GM18870 (cell line): ENCODE data around the gene LIF.

Source experiments
- ATAC-seq: cut with Tn5 transposase; IDR thresholded peaks from one replicate; pipeline ENCODE4 v1.9.1; 2021; ENCODE audit warnings: moderate library complexity; ENCODE audit not compliant: unreplicated experiment

The LIF gene

DNA sequence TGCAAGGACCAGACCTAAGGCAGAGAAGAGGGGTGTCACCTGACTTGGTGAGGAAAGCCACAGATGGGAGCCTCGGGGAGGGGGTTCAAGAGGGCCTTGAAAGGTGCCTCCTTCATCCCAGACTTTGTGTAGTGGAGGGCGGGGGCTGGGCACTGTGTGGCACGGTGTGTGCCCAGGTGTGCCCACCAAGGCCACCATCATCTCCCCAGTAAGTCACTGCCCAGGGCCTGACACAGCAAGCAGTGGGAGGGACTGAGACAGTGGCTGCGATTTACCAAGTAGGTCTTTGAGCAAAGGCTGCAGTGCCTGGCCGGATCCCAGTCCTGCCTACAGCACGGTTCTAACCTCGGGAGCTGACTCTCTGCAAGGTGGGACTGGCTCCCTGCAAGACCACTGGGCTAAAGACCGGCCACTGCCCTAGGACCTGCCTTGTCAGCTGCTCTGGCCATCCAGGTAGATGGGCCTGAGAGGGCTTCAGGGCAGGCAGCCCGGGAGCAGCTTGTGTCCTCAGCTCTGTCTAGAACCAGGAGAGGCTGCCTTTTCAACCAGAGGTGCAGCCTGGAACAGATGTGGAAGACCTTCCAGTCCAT, 18.7 kb upstream of the LIF start:
- ATAC-seq = no peak

DNA sequence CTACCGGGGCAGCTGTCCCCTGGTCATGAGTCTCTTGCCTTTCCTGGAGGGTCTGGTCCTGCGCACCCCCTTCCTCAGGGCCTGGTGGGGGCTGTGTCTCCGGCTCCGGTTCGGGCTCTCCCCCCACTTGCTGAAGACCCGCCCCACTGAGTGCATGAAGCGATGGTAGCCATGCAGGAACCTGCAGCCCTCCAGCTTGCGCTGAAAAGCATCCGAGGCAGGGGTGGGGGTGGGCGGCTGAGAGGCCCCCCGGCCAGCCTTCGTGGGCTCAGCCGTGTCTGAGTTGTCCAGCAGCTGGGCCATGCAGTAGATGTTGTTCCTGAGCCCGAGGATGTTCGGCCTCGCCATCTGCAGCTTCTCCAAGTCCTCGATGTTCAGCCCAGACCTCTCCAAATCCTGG, 17.3 kb upstream of the LIF start:
- no peak for ATAC-seq

DNA sequence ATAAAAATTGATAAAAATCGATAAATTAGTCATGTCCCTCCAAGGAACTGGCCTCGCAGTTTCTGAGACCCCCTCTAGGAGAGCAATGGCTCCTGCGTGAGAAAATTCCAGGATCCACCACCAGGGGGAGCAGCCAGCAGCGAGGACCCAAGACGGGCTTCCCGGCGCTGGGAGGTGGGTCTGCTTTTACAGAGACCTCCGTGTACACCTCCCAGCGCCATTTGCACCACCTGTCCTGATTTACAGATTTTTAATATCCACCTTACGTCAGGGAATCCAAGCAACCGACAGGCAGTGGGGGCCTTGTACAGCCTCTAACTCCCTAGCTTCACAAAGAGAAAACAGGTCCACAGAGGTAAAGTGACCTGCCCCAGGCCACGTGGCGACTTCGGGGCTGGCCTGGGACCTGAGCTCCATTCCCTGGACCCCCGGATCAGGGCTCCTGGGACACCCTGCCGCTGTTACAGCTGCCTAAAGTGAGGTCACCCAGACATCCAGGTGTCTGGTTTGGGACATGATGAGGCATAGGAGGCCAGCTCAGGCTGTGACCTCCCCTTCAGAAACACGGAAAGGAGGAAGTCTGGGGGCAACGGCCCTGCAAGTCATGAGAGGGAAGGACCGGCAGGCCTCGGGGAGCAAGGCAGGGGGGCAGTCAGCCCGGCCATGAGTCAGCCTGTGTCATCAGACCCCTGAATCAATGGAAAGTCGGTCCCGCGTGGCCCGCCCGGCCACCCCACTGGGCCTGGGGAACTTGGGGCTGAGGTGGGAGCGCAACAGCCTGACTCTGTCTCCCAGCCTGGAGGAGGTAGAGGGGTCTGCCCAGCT, 16.6 kb upstream of the LIF start:
- ATAC-seq = no peak

DNA sequence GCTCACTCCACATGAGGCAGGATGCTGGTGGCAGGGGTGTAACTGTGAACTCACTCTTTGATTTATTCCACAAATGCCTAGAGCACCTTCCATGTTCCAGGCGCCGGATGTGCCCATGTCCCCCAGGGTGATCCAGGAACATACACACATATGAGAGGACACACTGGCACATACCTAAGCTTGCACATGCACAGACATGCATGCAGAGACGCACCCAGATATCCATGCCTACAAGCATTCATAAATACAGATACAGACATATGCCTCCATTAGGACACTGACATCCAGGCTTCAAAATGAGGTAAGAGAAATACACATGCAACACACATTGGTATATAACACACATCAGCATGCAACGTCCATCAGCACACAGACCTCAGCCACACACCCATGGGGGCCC, 15.6 kb upstream of the LIF start:
- no peak for ATAC-seq

DNA sequence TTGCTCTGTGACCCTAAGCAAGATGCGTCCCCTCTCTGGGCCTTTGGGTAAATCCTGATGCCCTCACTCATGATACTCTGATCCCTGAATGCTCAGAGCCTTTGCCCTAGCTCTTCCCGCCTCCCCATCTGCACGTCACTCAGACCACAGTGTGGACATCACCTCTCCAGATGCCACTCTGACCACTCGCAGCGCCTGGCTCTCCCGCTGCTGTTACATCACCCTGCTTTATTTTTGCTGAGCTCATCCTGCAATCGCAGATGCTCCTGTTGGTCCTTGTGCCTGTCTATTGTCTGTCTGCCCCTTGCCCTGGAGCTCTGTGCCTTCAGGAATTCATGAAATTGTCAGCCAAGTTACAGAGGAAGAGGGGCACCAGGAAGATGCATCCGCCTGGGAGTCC, 14.6 kb upstream of the LIF start:
- no peak for ATAC-seq

DNA sequence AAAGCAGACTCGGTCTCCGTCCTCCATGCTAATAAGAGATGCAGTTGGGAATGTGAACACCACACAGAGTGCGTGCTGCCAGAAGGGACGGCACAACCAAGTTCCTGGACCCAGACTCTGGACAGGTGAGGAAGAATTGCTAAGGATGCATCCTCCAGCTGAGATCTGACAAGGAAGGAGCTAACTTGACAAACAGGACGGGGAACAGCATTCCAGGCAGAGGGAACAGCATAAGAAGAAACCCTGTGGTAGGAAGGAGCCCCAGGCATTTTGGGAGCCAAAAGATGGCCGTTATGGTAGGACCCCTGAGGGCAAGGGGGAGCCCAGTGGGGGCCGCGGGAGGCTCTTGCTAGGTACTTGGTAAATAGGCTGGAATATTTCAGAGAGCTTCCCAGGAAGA, 14.1 kb upstream of the LIF start:
- no peak for ATAC-seq

DNA sequence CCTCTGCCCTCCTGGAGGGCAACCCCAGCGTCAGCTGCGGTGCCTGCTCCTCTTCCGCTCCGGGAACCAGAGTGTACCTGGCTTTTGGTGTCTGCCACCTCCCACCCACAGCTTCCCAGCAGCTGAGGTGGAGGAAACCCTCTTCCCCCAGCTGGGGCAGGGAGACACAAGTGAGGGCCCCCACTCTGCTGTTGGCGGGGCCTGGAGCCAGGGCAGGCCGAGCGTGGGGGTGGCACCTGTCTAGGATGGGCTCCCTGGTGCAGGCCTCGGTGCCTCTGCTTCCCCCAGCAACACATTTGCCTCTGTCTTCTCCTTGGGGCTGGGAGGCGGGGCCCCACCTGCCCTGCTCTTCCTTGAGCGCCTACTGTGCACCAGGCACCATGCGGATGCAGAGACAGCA, 13.7 kb upstream of the LIF start:
- no peak for ATAC-seq

DNA sequence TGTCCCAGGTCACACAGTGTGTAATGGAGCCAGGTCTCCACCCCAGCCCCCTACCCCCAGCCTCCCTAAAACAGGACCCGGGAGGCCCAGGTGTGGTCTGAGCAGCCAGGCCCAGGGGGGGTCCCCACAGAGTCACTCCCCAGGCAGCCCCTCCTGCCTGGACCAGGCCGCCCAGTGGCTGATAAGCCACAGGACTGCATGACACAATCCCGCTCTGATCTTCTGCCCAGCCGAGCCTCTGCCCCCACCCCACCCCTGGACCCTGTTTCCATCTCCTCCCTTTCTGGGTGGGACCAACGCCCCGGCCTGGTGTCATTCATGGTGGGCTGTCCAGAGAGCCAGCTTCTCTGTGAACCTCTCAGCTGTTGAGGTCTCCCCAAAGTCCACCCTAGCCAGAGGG, 7.8 kb upstream of the LIF start:
- no peak for ATAC-seq

DNA sequence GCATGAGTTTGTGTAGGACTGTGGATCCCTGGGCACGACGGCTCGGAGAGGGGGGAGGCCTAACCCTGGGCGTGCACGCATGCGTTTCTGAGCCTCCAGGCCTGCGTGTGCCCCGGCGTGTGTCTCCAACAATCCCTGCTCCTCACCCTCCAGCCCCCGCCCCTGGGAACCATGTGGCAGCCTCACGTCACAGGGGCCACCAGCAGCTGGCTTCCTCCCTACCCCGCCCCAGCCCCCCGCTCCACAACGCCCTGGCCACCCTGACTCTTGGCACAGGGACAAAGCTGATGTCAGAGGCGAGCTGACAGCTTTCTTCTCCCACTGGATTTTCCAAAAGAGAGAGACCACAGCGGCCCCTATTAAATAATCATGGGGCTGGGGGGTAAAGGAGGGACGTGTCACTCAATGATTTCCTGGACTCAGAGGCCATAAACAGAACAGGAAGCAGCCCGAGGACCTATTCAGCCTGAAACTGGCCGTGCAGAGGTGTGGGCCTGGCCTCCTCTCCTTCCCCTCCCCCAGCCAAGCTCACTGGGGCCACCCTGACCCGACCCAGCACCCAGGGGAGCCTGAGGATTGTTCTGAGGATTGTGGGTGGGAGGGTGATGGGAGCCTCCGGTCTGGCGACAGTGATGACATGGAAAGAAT, 6.8 kb upstream of the LIF start:
- ATAC-seq = no peak

DNA sequence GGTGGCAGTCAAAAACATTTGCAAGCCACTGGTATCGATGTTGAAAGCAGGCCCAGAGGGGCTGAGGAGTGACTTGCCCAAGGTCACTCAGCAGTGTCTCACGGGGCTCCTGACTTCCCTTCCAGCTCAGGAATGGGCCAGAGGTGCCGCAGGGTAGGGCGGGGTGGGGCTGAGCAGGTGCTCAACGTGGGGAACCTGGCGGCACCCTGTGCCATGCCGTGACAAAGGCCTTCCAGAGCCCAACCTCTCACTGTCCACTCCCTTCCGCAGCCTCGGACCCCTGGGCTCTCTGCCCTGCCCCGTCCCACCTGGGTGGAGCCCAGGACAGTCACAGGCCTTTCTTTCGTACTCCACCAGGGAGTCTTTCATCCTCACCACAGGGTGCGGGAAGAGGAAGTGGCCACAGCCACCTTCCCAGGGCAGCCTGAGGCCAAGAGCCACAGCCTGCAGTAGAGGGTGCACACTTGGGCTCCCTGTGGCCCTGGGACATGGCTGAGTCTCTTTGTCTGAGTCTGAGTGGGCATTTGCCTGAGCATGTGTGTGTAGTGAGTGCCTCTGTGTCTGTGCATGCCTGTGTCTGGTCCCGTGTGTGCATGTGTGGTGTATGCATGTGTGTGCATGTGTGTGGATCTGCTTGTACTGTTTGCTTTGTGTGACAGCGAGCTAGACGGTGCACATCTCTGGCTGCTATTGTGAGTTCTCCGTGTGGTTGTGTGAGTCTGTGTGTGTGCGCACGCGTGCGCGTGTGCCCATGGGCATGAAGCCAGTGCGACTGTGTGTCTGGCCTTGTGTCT, 6.0 kb upstream of the LIF start:
- no peak for ATAC-seq

DNA sequence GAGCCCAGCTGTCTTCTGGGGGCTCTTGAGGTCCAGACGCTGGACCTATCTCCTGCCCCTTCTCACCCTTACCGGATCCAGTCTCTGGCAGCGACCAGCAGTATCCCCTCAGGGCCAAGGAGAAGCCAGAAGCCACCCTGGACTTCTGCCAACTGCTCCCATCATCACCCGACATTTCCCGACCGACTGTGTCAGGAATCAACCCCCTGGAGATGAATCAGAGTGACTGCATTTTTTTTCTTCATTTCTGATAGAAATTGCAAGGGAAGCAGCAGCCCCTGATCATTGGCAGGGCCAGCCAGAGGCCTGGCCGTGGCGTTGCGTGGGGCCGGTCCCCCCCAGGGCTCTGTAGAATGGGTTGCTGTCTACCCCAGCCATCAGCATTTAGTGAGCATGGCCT, 5.2 kb upstream of the LIF start:
- no peak for ATAC-seq

DNA sequence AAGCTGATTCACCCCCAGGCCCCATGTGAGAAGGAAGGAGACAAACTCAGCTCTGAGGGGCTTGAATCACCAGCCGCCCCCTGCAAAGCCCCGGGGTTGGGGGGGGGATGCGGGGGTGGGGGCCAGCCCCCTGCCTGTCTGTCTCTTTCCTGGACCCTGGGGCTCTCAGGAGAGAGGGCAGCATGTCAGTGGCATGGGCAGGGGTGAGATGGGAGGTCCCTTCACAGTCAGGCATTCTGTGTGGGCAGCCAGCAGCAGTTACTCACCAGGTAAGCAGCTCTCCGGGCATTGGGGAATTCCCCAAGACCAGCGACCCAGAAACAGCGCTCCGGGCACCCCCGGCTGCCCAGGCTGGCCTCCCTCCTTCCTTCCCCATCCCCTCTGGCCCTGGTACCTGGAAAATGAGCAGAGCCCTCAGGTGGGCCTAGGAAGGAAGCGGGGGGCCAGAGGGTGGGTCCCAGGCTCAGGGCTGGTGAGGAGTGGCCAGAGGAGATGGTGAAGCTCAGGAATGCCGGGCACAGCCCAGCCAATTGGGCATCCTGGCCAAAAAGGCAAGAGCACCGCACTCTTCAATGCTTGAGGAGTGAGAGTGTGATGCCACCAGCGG, 4.2 kb upstream of the LIF start:
- no peak for ATAC-seq

DNA sequence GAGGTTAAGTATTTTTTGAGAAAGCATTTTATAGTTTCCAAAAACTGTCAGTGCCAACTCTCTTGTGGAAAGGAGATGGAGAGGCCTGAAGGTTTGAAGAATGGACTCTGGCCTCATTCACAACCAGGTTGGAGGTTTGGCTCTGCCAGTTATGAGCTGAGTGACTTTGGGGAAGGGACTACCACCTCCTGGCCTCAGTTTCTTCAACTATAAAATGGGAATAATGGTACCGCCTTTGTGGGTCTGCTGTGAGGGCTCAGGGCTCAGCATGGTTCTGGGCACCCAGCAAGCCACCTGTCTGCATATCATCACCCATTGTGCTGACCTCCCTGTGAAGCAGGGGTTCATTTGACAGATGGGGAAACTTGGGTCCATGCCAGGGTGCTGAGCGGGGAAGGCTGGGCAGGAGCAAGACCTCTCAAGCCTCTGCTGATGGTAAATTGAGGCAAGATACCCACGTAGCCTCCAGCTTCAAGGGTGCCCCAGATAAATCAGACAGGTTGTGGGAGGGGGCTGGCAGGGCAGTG, 3.5 kb upstream of the LIF start:
- no peak for ATAC-seq

DNA sequence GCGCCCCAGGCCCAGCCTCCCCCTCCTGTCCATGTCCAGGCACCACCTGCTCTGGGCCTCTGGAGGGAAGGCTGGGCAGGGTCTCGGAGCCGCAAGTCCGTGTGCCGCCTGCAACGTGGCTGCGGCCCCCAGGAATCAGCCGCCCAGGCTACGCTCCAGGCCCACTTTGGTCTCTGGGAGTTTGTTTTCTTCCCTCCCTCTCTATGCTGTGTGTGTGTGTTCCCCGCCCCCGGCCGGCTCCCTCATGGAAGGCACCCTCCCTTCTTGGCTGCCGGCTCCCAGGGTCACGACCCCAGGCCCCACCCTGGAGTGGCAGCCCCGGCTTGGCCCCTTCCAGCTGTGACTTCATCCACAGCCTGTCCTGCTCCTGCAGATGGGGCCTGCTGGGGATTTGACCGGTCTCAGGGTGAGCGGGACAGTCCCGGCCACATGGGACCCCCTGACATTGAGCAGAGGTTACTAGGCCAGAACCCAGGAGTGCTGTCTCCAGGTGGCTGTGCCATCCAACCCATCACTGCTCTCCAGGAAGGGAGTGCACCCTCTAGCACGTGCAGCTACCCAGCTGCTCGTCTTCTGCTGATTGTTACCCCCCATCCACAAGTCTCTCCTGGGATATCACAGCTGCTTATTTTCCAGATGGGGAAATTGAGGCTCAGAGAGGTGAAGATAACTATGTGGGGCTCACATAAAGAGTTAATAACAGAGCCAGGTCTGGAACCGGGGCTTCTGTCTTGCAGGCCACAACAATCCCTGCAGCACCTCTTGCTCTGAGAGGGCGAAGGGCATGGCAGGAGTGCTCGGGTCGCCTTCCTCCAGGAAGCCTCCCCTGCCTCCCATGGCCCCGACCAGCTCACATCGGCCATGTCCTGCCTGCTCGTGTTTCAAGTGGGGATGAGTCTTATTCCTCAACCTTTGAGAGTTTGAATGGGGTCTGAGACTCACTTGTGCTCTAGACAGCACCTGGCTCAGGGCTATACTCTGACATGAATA, 2.8 kb upstream of the LIF start:
- ATAC-seq = no peak

DNA sequence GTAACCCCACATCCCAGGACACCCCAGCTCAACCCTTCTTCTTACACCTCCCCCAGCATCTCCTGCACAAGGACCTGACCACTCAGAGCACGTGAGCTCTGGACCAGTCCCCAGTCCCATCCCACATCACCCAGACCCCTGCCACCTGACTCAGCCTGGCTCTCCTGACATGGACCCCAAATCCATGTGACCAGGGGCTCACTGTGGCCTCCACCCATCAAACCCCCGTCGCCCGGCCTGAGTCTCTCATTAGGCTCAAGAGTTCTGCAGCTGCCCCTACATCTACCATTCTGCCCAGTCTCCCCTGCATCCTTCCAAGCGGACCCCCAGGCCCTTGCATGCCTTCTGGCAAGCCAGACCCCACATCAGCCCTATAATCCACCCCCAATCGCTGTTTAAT, 1.9 kb upstream of the LIF start:
- no peak for ATAC-seq

DNA sequence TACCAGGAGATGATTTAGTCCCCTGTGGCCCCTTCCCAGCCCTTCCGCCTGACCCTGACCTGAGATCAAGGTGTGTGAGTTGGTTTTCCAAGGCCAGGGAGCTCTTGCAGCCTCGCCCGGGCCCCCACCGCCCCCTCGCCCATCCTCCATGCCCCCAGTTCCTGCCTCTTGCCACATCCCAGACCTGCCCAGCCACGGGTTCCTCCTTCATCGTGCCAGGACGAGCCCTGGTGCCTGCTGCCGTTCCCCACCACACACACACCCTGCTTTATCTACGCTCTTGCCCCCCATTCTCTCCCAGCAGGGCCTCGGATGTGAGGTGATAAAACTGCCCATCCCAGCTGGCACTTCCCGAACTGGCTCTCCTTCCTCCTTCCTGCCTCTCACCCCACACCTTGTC, 1.4 kb upstream of the LIF start:
- ATAC-seq = no peak

DNA sequence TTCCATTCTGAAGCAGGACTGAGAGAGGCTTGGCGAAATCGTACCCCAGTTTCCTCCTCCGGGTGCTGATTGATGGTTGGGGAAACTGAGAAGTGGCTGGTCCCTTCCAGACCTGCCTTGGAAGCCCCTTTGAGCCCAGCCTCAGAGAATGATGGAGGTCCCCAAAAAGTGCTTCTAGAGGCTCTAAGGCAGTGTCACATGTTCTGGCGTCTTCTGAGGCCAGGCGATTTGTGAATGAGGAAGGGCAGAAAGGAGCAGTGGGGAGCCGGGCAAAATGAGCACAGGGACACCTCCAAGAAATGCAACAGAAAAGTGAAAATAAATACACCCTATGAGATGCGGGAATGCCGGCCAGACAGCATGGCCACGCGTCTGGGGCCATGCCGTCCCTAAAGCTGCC, 1.0 kb upstream of the LIF start:
- ATAC-seq = no peak

DNA sequence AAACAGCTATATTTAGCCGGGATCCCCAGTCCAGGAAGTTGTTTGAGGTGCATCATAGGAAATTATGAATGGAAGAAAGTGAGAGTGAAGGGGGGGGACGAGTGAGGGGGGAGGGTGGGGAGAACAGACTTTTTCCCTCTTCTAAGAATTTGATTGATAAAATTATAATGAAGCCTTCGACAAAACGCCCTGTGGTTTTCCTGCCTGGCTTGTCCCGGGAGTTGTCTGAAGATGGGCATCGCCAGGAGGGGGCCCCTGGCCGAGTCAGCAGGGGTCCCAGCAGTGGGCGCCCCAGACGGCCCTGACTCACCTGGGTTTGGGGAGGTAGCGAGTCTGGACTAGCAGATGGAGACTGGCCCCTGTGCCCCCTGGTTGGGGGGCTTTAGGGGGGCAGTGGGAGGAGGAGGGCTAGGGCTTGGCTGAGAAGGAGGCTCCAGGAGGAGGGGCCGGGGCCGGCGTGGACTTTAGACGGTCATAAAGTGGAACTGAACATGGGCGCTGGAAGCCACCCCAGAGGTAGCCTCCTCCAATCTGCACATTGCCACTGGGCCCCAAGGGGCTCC, 336 bp upstream of the LIF start:
- ATAC-seq = no peak

DNA sequence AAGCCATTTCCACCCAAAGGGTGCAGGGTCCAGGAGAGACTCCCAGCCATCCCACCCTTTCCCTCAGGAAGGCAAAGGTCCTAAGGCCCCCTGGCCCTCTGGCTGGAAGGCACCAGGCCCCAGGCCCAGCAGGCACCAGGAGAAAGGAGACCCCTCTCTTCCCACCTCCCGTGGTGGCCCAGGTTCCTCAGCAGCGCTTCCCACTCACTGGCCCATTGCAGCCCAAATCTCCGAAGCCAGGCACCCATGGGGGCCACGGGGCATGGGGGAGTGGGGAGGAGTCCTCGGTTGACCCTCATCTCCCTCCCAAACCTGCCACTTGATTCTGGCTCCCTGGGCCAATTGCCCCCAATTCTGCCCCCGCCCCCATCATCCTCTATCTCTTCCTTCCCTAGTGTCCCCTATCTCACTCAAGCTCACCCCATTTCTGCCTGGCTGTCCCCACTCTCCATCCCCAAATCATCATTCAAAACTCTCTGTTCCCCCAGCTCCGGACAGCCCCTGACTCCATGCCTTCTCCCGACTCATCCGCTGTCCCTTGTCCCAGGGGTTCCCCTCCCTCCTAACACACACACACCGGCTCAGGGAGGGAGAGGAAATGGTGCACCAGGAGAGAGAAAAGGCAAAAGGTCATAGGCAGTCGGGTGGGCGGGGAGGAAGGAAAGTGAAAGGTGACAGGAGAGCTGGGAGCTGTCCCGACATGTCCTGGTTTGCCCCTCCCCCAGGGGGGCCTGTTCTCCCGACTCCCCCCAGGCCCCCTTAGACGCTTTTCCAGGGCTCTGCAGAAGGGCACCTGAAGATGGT, 1.2 kb downstream of the LIF start:
- no peak for ATAC-seq
